DND-41 (cell line): ENCODE results near the gene CYP17A1.

ENCODE experiments used
- ATAC-seq: fragments of 200-7000 bp; cut with Tn5 transposase; 3 replicates; pipeline ENCODE4 v1.9.1; 2021; ENCODE audit warnings: low read depth; ENCODE audit not compliant: insufficient read depth
- DNase-seq: peaks from one replicate; pipeline ENCODE4 v3.0.0-alpha.2; 2020
- H2AFZ ChIP-seq: 2 replicates; pipeline ENCODE4 v1.6.0; 2012; ENCODE audit warnings: low read depth, low read length
- H3K27ac ChIP-seq: 2 replicates; pipeline ENCODE4 v1.5.1; 2012; ENCODE audit warnings: low read length, inconsistent platforms
- H3K27me3 ChIP-seq: fragments of 200-600 bp; sonication (generic); 2 replicates; pipeline ENCODE4 v1.6.0; 2012; ENCODE audit warnings: low read length, mild to moderate bottlenecking, inconsistent platforms; ENCODE audit not compliant: insufficient read depth, poor library complexity
- H3K36me3 ChIP-seq: 2 replicates; pipeline ENCODE4 v1.5.1; 2012; ENCODE audit warnings: low read length, inconsistent platforms; ENCODE audit not compliant: insufficient read depth
- H3K4me1 ChIP-seq: 2 replicates; pipeline ENCODE4 v1.5.1; 2012; ENCODE audit warnings: mild to moderate bottlenecking, low read length; ENCODE audit not compliant: insufficient read depth
- H3K4me2 ChIP-seq: 2 replicates; pipeline ENCODE4 v1.6.0; 2012; ENCODE audit warnings: mild to moderate bottlenecking, moderate library complexity, low read length, inconsistent platforms; ENCODE audit not compliant: insufficient read depth
- H3K4me3 ChIP-seq, 2 experiments: fragments of 200-600 bp in 1 of 2; shearing (Covaris generic) in 1 of 2; 2 replicates each; pipeline ENCODE4 v1.5.1; 2012 to 2016; ENCODE audit warnings: inconsistent platforms in 2 of 2, low read length in 2 of 2, mild to moderate bottlenecking in 2 of 2, low read depth in 1 of 2, moderate library complexity in 1 of 2
- H3K79me2 ChIP-seq: 2 replicates; pipeline ENCODE4 v1.6.0; 2012; ENCODE audit warnings: low read length, inconsistent platforms; ENCODE audit not compliant: insufficient read depth
- H3K9ac ChIP-seq: 2 replicates; pipeline ENCODE4 v1.6.0; 2012; ENCODE audit warnings: low read depth, mild to moderate bottlenecking, inconsistent platforms, low read length, moderate library complexity
- H3K9me3 ChIP-seq: 2 replicates; pipeline ENCODE4 v1.5.1; 2012; ENCODE audit warnings: low read length, moderate library complexity, mild to moderate bottlenecking, inconsistent platforms; ENCODE audit not compliant: insufficient read depth, severe bottlenecking
- H4K20me1 ChIP-seq: 2 replicates; pipeline ENCODE4 v1.6.0; 2012; ENCODE audit warnings: low read length; ENCODE audit not compliant: insufficient read depth
- CTCF ChIP-seq: IDR thresholded peaks from 2 replicates; pipeline ENCODE4 v1.5.1; 2012; ENCODE audit warnings: borderline replicate concordance, low read length, moderate library complexity, mild to moderate bottlenecking; ENCODE audit not compliant: poor library complexity, severe bottlenecking; ENCODE audit errors: extremely low read depth
- EZH2 ChIP-seq: IDR thresholded peaks from 3 replicates; pipeline ENCODE4 v1.6.1; 2012; ENCODE audit warnings: borderline replicate concordance, low read depth, mild to moderate bottlenecking, moderate library complexity, low read length, inconsistent platforms; ENCODE audit not compliant: severe bottlenecking

Gene CYP17A1

GRCh38 chr10:102785818-102786217 lies 51.4 kb downstream of the CYP17A1 start:
- H3K27ac ChIP-seq, result no peak overlapping the region; the same call in 1 of the 2 replicates
- H3K79me2 ChIP-seq, result peaks cover 63% of the 10 kb centered on the region
- H4K20me1 ChIP-seq, result peaks cover 29% of the 10 kb centered on the region
- no peak for DNase-seq
- no peak overlapping the region for H3K4me2 ChIP-seq
- no peak overlapping the region for H3K9ac ChIP-seq
- ATAC-seq, result no peak
- H3K36me3 ChIP-seq, result no peaks in the 10 kb centered on the region
- H3K4me3 ChIP-seq, result no peak overlapping the region
- TF ChIP-seq CTCF (no peak), EZH2 (no peak)
- H3K9me3 ChIP-seq, result no peaks in the 10 kb centered on the region
- H2AFZ ChIP-seq, result no peak overlapping the region
- H3K27me3 ChIP-seq, result no peaks in the 10 kb centered on the region
- H3K4me1 ChIP-seq, result no peaks in the 10 kb centered on the region

- TF ChIP-seq CTCF, result no peak
- no peak for TF ChIP-seq EZH2
- DNase-seq, result no peak
- no peak overlapping the region for H3K27ac ChIP-seq
- H3K4me3 ChIP-seq, result no peak overlapping the region
- no peak for ATAC-seq
- no peak overlapping the region for H2AFZ ChIP-seq
- H3K4me2 ChIP-seq, result no peak overlapping the region
- peaks cover 68% of the 10 kb centered on the region for H3K79me2 ChIP-seq
- H3K9ac ChIP-seq, result no peak overlapping the region
- H3K4me1 ChIP-seq, result no peaks in the 10 kb centered on the region
- H3K27me3 ChIP-seq, result no peaks in the 10 kb centered on the region
- no peaks in the 10 kb centered on the region for H3K9me3 ChIP-seq
- H4K20me1 ChIP-seq, result peaks cover 34% of the 10 kb centered on the region
- H3K36me3 ChIP-seq, result peaks cover 4% of the 10 kb centered on the region; the same call in 1 of the 2 replicates
Measured at GRCh38 chr10:102783568-102783967, 53.6 kb downstream of the CYP17A1 start.

- H3K4me2 ChIP-seq, result no peak overlapping the region
- H3K79me2 ChIP-seq, result peaks cover 75% of the 10 kb centered on the region
- H4K20me1 ChIP-seq, result peaks cover 39% of the 10 kb centered on the region
- no peak overlapping the region for H3K27ac ChIP-seq
- no peak for TF ChIP-seq EZH2
- no peak for TF ChIP-seq CTCF
- H3K27me3 ChIP-seq, result no peaks in the 10 kb centered on the region
- H3K9ac ChIP-seq, result no peak overlapping the region
- peaks cover 4% of the 10 kb centered on the region; the same call in 1 of the 2 replicates for H3K36me3 ChIP-seq
- no peak overlapping the region for H2AFZ ChIP-seq
- no peak for DNase-seq
- H3K9me3 ChIP-seq, result no peaks in the 10 kb centered on the region
- no peak for ATAC-seq
- H3K4me1 ChIP-seq, result peaks cover 5% of the 10 kb centered on the region
- H3K4me3 ChIP-seq, result no peak overlapping the region
Measured at GRCh38 chr10:102782673-102783551, 54.3 kb downstream of the CYP17A1 start.
